Measurements from ENCODE around the gene ABI3BP. TPM values are rescaled to one million over a fixed set of nuclear protein-coding genes. Genes with fewer than 3 reads are reported as not detected.

Gene ABI3BP
- total and polyA plus RNA-seq, 5 experiments from 2014 or later, result not detected

- POLR2A ChIA-PET, result no interaction called here
- H3K4me3 Mint-ChIP-seq, result no peak overlapping the region
- DNase-seq, result no peak
- no peak for ATAC-seq
- peaks cover 0 to 14% (median 6%) of the 10 kb centered on the region in 5 donors for H3K27me3 Mint-ChIP-seq
- no peaks in the 10 kb centered on the region for H3K4me1 Mint-ChIP-seq
- no peaks in the 10 kb centered on the region for H3K9me3 Mint-ChIP-seq
- no peaks in the 10 kb centered on the region for H3K36me3 Mint-ChIP-seq
- H3K27ac Mint-ChIP-seq, result no peak overlapping the region
These were observed 77.3 kb downstream of the ABI3BP start for GRCh38 chr3:100915706-100916495.

- POLR2A ChIA-PET, result no interaction called here
- peaks cover 2 to 11% (median 9%) of the 10 kb centered on the region in 5 donors for H3K27me3 Mint-ChIP-seq
- no peak overlapping the region for H3K27ac Mint-ChIP-seq
These were observed 79.2 kb downstream of the ABI3BP start for GRCh38 chr3:100913870-100914648.

GRCh38 chr3:100912976-100913545, 80.2 kb downstream of the ABI3BP start:
- H3K4me1 Mint-ChIP-seq, result no peaks in the 10 kb centered on the region
- no peak overlapping the region for H3K4me3 Mint-ChIP-seq
- H3K27ac Mint-ChIP-seq, result no peak overlapping the region
- DNase-seq (no peak), ATAC-seq (no peak)
- no peaks in the 10 kb centered on the region for H3K36me3 Mint-ChIP-seq
- H3K27me3 Mint-ChIP-seq, result peaks cover 2 to 18% (median 9%) of the 10 kb centered on the region in 5 donors
- H3K9me3 Mint-ChIP-seq, result peaks cover 0 to 9% (median 2%) of the 10 kb centered on the region in 9 donors
- POLR2A ChIA-PET, result no interaction called here

More at GRCh38 chr3:100913870-100914648, 79.2 kb downstream of the ABI3BP start:
- no peaks in the 10 kb centered on the region for H3K4me1 Mint-ChIP-seq
- H3K36me3 Mint-ChIP-seq, result no peaks in the 10 kb centered on the region
- peaks cover 0 to 5% (median 0%) of the 10 kb centered on the region in 9 donors for H3K9me3 Mint-ChIP-seq
- no peak overlapping the region for H3K4me3 Mint-ChIP-seq
- DNase-seq (no peak), ATAC-seq (no peak)

GRCh38 chr3:100912571-100912970, 80.7 kb downstream of the ABI3BP start:
- no peak for DNase-seq
- Mint-ChIP-seq H3K27me3 (peaks cover 2 to 18% (median 9%) of the 10 kb centered on the region in 5 donors), H3K27ac (no peak overlapping the region), H3K36me3 (no peaks in the 10 kb centered on the region), H3K4me1 (no peaks in the 10 kb centered on the region), H3K9me3 (peaks cover 0 to 9% (median 2%) of the 10 kb centered on the region in 9 donors), H3K4me3 (no peak overlapping the region)
- POLR2A ChIA-PET, result no interaction called here
- no peak for ATAC-seq

- POLR2A ChIA-PET, result no interaction called here
- DNase-seq, result no peak
- no peaks in the 10 kb centered on the region for H3K4me1 Mint-ChIP-seq
- no peak overlapping the region for H3K4me3 Mint-ChIP-seq
- no peaks in the 10 kb centered on the region for H3K36me3 Mint-ChIP-seq
- no peak for ATAC-seq
- H3K27ac Mint-ChIP-seq, result no peak overlapping the region
- peaks cover 0 to 9% (median 2%) of the 10 kb centered on the region in 9 donors for H3K9me3 Mint-ChIP-seq
- H3K27me3 Mint-ChIP-seq, result peaks cover 4 to 22% (median 9%) of the 10 kb centered on the region in 5 donors
These were observed 81.3 kb downstream of the ABI3BP start for GRCh38 chr3:100911956-100912355.

GRCh38 chr3:100910986-100911385, 82.2 kb downstream of the ABI3BP start:
- no peak overlapping the region for H3K4me3 Mint-ChIP-seq
- H3K4me1 Mint-ChIP-seq, result no peaks in the 10 kb centered on the region
- H3K27ac Mint-ChIP-seq, result no peak overlapping the region
- no peaks in the 10 kb centered on the region for H3K36me3 Mint-ChIP-seq
- peaks cover 4 to 22% (median 8%) of the 10 kb centered on the region in 5 donors for H3K27me3 Mint-ChIP-seq
- ATAC-seq (no peak), DNase-seq (no peak)
- peaks cover 0 to 9% (median 2%) of the 10 kb centered on the region in 9 donors for H3K9me3 Mint-ChIP-seq
- POLR2A ChIA-PET, result no interaction called here

- no peak overlapping the region for H3K4me3 Mint-ChIP-seq
- peaks cover 0 to 12% (median under 1%) of the 10 kb centered on the region in 4 donors for H3K4me1 Mint-ChIP-seq
- H3K9me3 Mint-ChIP-seq, result peaks cover 0 to 5% (median 0%) of the 10 kb centered on the region in 9 donors
- POLR2A ChIA-PET, result no interaction called here
- no peak overlapping the region for H3K27ac Mint-ChIP-seq
- peaks cover 0 to 9% (median 2%) of the 10 kb centered on the region in 5 donors for H3K27me3 Mint-ChIP-seq
- H3K36me3 Mint-ChIP-seq, result no peaks in the 10 kb centered on the region
- no peak for ATAC-seq
- DNase-seq, result no peak
These were observed 90.6 kb downstream of the ABI3BP start for GRCh38 chr3:100902572-100902971.

- POLR2A ChIA-PET, result no interaction called here
- DNase-seq, result no peak
- Mint-ChIP-seq H3K27ac (no peak overlapping the region), H3K27me3 (peaks cover 0 to 10% (median 2%) of the 10 kb centered on the region in 5 donors), H3K4me3 (no peak overlapping the region), H3K36me3 (no peaks in the 10 kb centered on the region), H3K4me1 (peaks cover 0 to 12% (median under 1%) of the 10 kb centered on the region in 4 donors), H3K9me3 (peaks cover 0 to 5% (median 0%) of the 10 kb centered on the region in 9 donors)
- ATAC-seq, result no peak
These were observed 92.4 kb downstream of the ABI3BP start for GRCh38 chr3:100900671-100901335.

- Mint-ChIP-seq H3K27me3 (peaks cover 0 to 10% (median 2%) of the 10 kb centered on the region in 5 donors), H3K36me3 (no peaks in the 10 kb centered on the region), H3K4me3 (no peak overlapping the region), H3K9me3 (peaks cover 0 to 5% (median 0%) of the 10 kb centered on the region in 9 donors), H3K4me1 (peaks cover 0 to 12% (median under 1%) of the 10 kb centered on the region in 4 donors), H3K27ac (no peak overlapping the region)
- ATAC-seq, result no peak
- POLR2A ChIA-PET, result no interaction called here
- no peak for DNase-seq
These were observed 93.7 kb downstream of the ABI3BP start for GRCh38 chr3:100899440-100900091.

GRCh38 chr3:100898681-100899080, 94.5 kb downstream of the ABI3BP start:
- DNase-seq (no peak), ATAC-seq (no peak)
- Mint-ChIP-seq H3K27ac (no peak overlapping the region), H3K27me3 (peaks cover under 1 to 14% (median 3%) of the 10 kb centered on the region in 5 donors), H3K36me3 (no peaks in the 10 kb centered on the region), H3K4me1 (peaks cover 0 to 12% (median under 1%) of the 10 kb centered on the region in 4 donors), H3K9me3 (peaks cover 0 to 2% (median 0%) of the 10 kb centered on the region in 9 donors), H3K4me3 (no peak overlapping the region)
- POLR2A ChIA-PET, result no interaction called here

- ATAC-seq, result no peak
- DNase-seq, result no peak
- Mint-ChIP-seq H3K9me3 (peaks cover 0 to 2% (median 0%) of the 10 kb centered on the region in 9 donors), H3K4me1 (peaks cover 0 to 12% (median under 1%) of the 10 kb centered on the region in 4 donors), H3K27me3 (peaks cover 5 to 25% (median 8%) of the 10 kb centered on the region in 5 donors), H3K36me3 (no peaks in the 10 kb centered on the region), H3K4me3 (no peak overlapping the region), H3K27ac (no peak overlapping the region)
- POLR2A ChIA-PET, result no interaction called here
These were observed 96.2 kb downstream of the ABI3BP start for GRCh38 chr3:100896994-100897393.

- POLR2A ChIA-PET, result interaction anchor here (0.6 kb wide), 1 partner anchor 1108 kb away, joined by 3 read pairs; no protein-coding TSS in a partner anchor
- H3K4me3 Mint-ChIP-seq, result no peak overlapping the region
- peaks cover 0 to 3% (median 0%) of the 10 kb centered on the region in 4 donors for H3K4me1 Mint-ChIP-seq
These were observed 99.6 kb downstream of the ABI3BP start for GRCh38 chr3:100893590-100893989.

More at GRCh38 chr3:100893590-100893989, 99.6 kb downstream of the ABI3BP start:
- DNase-seq, result no peak
- no peak for ATAC-seq
- H3K27ac Mint-ChIP-seq, result peak overlapping the region in 1 of 10 donors; percentile 6
- H3K9me3 Mint-ChIP-seq, result peaks cover 0 to 2% (median 0%) of the 10 kb centered on the region in 9 donors
- H3K36me3 Mint-ChIP-seq, result no peaks in the 10 kb centered on the region
- H3K27me3 Mint-ChIP-seq, result peaks cover 4 to 25% (median 12%) of the 10 kb centered on the region in 5 donors

Measured in naive thymus-derived CD8-positive, alpha-beta T cell (primary cell).